ENCODE results near the gene SYTL2. TPM values are rescaled to one million over a fixed set of nuclear protein-coding genes. Genes with fewer than 3 reads are reported as not detected.
A peak's percentile ranks its signal among the peaks of the same experiment; 100 is the strongest.

SYTL2 gene
- total and polyA plus RNA-seq, 2 experiments from 2014 or later: 8.9 to 66.6 TPM

DNA sequence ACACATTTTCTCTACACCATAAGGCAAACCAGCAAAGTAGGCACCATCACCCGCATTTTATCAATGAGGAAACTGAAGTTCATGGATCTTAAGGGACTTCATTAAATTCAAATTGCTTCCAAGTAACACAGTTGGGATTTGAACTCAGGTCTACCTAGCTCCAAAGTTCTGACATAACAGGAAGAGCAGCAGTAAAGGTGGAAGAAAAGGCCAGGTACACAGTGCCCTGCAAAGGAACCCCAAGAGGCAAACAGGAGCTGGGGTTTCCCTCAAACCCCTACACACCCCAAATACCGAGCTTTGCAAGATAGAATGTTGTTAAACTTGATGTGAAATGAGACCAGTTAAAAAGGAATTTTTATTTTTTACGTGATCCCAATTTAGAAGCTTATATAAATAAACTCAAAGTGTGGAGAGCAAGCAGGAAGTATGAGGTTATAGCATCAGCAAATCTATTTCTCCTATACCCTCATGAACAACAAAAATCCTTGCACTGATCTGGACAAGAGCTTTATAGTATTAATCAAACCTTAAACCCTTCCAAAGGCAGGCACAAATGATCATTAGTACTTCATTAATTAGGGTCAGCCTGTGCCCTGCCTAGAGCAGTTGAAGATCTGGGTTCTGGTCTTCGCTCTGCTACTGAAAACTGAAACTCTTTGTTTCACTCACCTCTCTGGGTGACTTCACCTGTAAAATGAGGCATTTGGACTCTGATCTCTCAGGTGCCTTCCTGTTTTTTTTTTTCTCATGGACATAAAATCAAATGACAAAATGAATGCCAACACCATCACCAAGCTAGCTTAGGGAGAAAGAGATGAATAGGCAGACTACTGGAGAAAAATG is 36.5 kb downstream of the SYTL2 start:
- H3K4me1 ChIP-seq (ENCODE audit: insufficient read depth): peaks cover 6% of the 10 kb centered on the region
- H3K27ac ChIP-seq: peak overlapping the region; percentile 83
- peak overlapping the region; percentile 55 for H3K4me2 ChIP-seq
- WGBS (ENCODE audit: low lambda C conversion rate, missing lambda C conversion rate): 86% methylated on average over 4 of the region's 4 CpGs
- no peaks in the 10 kb centered on the region for H3K79me2 ChIP-seq
- no peaks in the 10 kb centered on the region for H3K9me2 ChIP-seq (replicated peaks; ENCODE audit: insufficient read depth)
- no peaks in the 10 kb centered on the region for H4K20me1 ChIP-seq (ENCODE audit: insufficient read depth, poor library complexity, severe bottlenecking)
- H2AFZ ChIP-seq: peak overlapping the region; percentile 10
- H3K27me3 ChIP-seq: no peaks in the 10 kb centered on the region
- H3K4me3 ChIP-seq: no peak overlapping the region
- TF ChIP-seq EZH2 (IDR thresholded peaks at IDR 0.05; ENCODE audit: borderline replicate concordance): no peak
- TF ChIP-seq EZH2phosphoT487 (IDR thresholded peaks at IDR 0.05; ENCODE audit: low read depth, severe bottlenecking, unreplicated experiment): no peak
- TF ChIP-seq, protein P1, sequence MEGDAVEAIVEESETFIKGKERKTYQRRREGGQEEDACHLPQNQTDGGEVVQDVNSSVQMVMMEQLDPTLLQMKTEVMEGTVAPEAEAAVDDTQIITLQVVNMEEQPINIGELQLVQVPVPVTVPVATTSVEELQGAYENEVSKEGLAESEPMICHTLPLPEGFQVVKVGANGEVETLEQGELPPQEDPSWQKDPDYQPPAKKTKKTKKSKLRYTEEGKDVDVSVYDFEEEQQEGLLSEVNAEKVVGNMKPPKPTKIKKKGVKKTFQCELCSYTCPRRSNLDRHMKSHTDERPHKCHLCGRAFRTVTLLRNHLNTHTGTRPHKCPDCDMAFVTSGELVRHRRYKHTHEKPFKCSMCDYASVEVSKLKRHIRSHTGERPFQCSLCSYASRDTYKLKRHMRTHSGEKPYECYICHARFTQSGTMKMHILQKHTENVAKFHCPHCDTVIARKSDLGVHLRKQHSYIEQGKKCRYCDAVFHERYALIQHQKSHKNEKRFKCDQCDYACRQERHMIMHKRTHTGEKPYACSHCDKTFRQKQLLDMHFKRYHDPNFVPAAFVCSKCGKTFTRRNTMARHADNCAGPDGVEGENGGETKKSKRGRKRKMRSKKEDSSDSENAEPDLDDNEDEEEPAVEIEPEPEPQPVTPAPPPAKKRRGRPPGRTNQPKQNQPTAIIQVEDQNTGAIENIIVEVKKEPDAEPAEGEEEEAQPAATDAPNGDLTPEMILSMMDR (IDR thresholded peaks at IDR 0.05; ENCODE audit: poor library complexity): no peak
- DNase-seq (ENCODE audit: low spot score): peak; percentile 30
- peaks cover 3% of the 10 kb centered on the region for H3K36me3 ChIP-seq (replicated peaks; ENCODE audit: insufficient read depth, low read depth)
- no peaks in the 10 kb centered on the region for H3K9me3 ChIP-seq (ENCODE audit: low read depth)

DNA sequence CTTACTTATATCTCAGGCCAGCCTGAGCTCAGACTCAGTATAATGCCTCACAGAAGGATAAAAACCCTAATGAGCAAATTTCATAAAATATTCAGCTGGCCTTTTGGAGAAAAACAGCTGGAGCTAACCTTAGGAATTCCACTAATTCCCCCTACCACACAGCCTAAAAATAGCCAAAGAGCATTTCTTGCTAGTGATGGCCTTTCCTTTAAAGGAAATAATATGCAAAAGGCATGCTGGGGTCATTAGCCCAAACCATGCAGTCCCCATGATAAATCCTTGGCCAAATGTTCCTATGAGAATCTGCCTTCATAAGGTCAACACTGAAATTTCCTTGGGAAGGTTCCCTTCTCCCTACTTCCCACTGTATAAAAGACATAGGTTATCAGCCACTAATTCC is 38.2 kb downstream of the SYTL2 start:
- no peaks in the 10 kb centered on the region for H3K9me3 ChIP-seq (ENCODE audit: low read depth)
- no peak overlapping the region for H3K4me3 ChIP-seq
- TF ChIP-seq EZH2 (IDR thresholded peaks at IDR 0.05; ENCODE audit: borderline replicate concordance): no peak
- TF ChIP-seq, protein P1 (IDR thresholded peaks at IDR 0.05; ENCODE audit: poor library complexity): no peak
- TF ChIP-seq EZH2phosphoT487 (IDR thresholded peaks at IDR 0.05; ENCODE audit: low read depth, severe bottlenecking, unreplicated experiment): no peak
- H2AFZ ChIP-seq: no peak overlapping the region
- H4K20me1 ChIP-seq (ENCODE audit: insufficient read depth, poor library complexity, severe bottlenecking): no peaks in the 10 kb centered on the region
- H3K27ac ChIP-seq: no peak overlapping the region
- no peak overlapping the region for H3K4me2 ChIP-seq
- H3K36me3 ChIP-seq (replicated peaks; ENCODE audit: insufficient read depth, low read depth): peaks cover 3% of the 10 kb centered on the region
- no peaks in the 10 kb centered on the region for H3K79me2 ChIP-seq
- peaks cover 4% of the 10 kb centered on the region for H3K4me1 ChIP-seq (ENCODE audit: insufficient read depth)
- no peak for DNase-seq (ENCODE audit: low spot score)
- H3K9me2 ChIP-seq (replicated peaks; ENCODE audit: insufficient read depth): no peaks in the 10 kb centered on the region
- no peaks in the 10 kb centered on the region for H3K27me3 ChIP-seq

DNA sequence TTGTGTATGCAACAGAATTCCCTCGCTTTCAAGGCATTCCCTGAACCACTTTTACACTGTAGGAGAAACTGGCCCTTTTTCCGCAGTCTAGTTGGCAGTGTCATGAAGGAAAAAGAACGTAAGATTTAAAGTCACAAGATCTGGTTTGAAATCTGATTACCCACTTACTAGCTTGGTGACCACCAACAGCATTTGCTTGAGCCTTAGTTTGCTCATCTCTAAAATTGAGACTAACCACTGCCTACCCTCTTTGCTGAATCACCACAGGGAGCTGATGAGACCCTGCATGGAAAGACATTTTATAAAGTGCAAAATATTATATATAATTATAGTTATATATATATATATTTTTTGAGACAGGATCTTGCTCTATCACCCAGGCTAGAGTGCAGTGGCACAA is 39.4 kb downstream of the SYTL2 start:
- H3K79me2 ChIP-seq: no peaks in the 10 kb centered on the region
- DNase-seq (ENCODE audit: low spot score): no peak
- no peak overlapping the region for H2AFZ ChIP-seq
- H3K27ac ChIP-seq: no peak overlapping the region
- no peaks in the 10 kb centered on the region for H3K9me2 ChIP-seq (replicated peaks; ENCODE audit: insufficient read depth)
- no peaks in the 10 kb centered on the region for H3K9me3 ChIP-seq (ENCODE audit: low read depth)
- TF ChIP-seq, protein P1 (IDR thresholded peaks at IDR 0.05; ENCODE audit: poor library complexity): no peak
- TF ChIP-seq EZH2phosphoT487 (IDR thresholded peaks at IDR 0.05; ENCODE audit: low read depth, severe bottlenecking, unreplicated experiment) (no peak), EZH2 (IDR thresholded peaks at IDR 0.05; ENCODE audit: borderline replicate concordance) (no peak)
- no peak overlapping the region for H3K4me3 ChIP-seq
- no peaks in the 10 kb centered on the region for H3K4me1 ChIP-seq (ENCODE audit: insufficient read depth)
- H3K36me3 ChIP-seq (replicated peaks; ENCODE audit: insufficient read depth, low read depth): peaks cover 3% of the 10 kb centered on the region
- no peak overlapping the region for H3K4me2 ChIP-seq
- H4K20me1 ChIP-seq (ENCODE audit: insufficient read depth, poor library complexity, severe bottlenecking): no peaks in the 10 kb centered on the region
- WGBS (ENCODE audit: low lambda C conversion rate, missing lambda C conversion rate): 95% methylated on average over 3 of the region's 3 CpGs
- H3K27me3 ChIP-seq: no peaks in the 10 kb centered on the region
